Measurements from ENCODE around the gene RIN3. TPM values are rescaled to one million over a fixed set of nuclear protein-coding genes. Genes with fewer than 3 reads are reported as not detected.
A peak's percentile ranks its signal among the peaks of the same experiment; 100 is the strongest.

The RIN3 gene
- total RNA-seq, 3 donors from 2014 or later, result 10.7 to 19.7 (median 12.1) TPM

GRCh38 chr14:92568621-92569479 lies 55.3 kb downstream of the RIN3 start:
- Histone ChIP-seq H3K4me1 (no peaks in the 10 kb centered on the region), H3K27ac (peak overlapping the region in 1 of 2 donors; percentile 32), H3K27me3 (no peaks in the 10 kb centered on the region), H3K4me3 (no peak overlapping the region), H3K36me3 (no peaks in the 10 kb centered on the region), H3K9me3 (peaks cover 8 to 11% of the 10 kb centered on the region in 2 donors)
- TF ChIP-seq POLR2AphosphoS5 (IDR thresholded peaks at IDR 0.05), result no peak
- TF ChIP-seq, protein P1, sequence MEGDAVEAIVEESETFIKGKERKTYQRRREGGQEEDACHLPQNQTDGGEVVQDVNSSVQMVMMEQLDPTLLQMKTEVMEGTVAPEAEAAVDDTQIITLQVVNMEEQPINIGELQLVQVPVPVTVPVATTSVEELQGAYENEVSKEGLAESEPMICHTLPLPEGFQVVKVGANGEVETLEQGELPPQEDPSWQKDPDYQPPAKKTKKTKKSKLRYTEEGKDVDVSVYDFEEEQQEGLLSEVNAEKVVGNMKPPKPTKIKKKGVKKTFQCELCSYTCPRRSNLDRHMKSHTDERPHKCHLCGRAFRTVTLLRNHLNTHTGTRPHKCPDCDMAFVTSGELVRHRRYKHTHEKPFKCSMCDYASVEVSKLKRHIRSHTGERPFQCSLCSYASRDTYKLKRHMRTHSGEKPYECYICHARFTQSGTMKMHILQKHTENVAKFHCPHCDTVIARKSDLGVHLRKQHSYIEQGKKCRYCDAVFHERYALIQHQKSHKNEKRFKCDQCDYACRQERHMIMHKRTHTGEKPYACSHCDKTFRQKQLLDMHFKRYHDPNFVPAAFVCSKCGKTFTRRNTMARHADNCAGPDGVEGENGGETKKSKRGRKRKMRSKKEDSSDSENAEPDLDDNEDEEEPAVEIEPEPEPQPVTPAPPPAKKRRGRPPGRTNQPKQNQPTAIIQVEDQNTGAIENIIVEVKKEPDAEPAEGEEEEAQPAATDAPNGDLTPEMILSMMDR (IDR thresholded peaks at IDR 0.05), result no peak
- TF ChIP-seq POLR2A (IDR thresholded peaks at IDR 0.05), result no peak
- intact Hi-C loops (cut with DNase I; ENCODE audit: low total_unique reads), result no loop called here
- DNase-seq (ENCODE audit: low spot score in 2 of 2), result no peak

DNA sequence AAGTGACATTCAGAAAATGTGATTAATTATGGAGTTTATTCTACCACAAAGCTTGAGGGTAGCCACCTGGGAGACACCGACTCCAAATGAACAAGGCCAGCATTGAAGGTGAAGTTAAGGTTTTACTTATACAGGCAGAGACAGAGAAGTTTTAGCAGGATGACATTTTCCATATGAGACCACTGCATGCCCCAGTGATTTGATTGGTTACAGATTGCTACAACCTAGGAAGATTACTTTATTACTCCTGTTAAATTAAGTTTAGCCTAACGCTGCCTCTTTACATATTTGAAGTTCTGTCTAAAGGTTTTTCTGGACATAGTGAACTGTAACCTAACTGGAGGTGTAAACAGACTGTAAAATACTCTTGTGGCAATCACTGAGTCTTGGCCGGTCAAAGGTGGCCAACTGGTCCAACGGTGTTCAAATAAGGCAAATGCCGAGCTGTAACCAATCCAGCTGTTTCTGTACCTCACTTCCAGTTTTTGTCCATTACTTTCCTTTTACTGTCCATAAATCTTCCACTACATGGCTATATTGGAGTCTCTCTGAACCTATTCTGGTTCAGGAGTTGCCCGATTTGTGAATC lies 57.2 kb downstream of the RIN3 start:
- Histone ChIP-seq H3K27me3 (no peaks in the 10 kb centered on the region), H3K36me3 (no peaks in the 10 kb centered on the region), H3K4me3 (no peak overlapping the region), H3K4me1 (no peaks in the 10 kb centered on the region), H3K9me3 (peaks cover 8 to 11% of the 10 kb centered on the region in 2 donors), H3K27ac (no peak overlapping the region)
- no peak for DNase-seq (ENCODE audit: low spot score in 2 of 2)
- intact Hi-C loops (cut with DNase I; ENCODE audit: low total_unique reads), result no loop called here
- no peak for TF ChIP-seq POLR2A (IDR thresholded peaks at IDR 0.05)
- TF ChIP-seq POLR2AphosphoS5 (IDR thresholded peaks at IDR 0.05), result no peak
- TF ChIP-seq, protein P1 (IDR thresholded peaks at IDR 0.05), result no peak

DNA sequence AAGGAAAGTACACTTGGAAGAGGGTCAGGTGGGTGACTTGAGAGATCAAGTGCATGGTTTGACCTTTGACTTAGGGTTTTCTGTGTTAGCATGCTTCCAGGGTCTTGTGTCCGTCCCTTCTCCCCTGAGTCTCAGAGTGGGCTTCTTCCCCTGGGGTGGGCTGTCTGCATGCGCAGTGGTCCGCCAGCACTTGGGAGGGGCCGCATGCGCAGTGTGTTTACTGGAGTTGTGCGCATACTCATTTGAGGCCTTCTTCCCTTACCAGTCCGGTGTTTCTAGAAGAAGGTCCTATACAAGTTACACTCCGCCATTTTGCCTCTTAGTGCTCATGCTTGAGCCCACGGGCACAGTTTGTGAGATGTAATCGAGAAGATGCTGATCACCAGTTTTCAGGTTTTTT lies 58.5 kb downstream of the RIN3 start:
- no peak overlapping the region for H3K4me3 ChIP-seq
- peaks cover 5 to 6% of the 10 kb centered on the region in 2 donors for H3K9me3 ChIP-seq
- no peak overlapping the region for H3K27ac ChIP-seq
- TF ChIP-seq POLR2A (IDR thresholded peaks at IDR 0.05) (no peak), POLR2AphosphoS5 (IDR thresholded peaks at IDR 0.05) (no peak)
- TF ChIP-seq, protein P1 (IDR thresholded peaks at IDR 0.05), result no peak
- H3K36me3 ChIP-seq, result no peaks in the 10 kb centered on the region
- no peaks in the 10 kb centered on the region for H3K27me3 ChIP-seq
- DNase-seq (ENCODE audit: low spot score in 2 of 2), result no peak
- H3K4me1 ChIP-seq, result no peaks in the 10 kb centered on the region
- intact Hi-C loops (cut with DNase I; ENCODE audit: low total_unique reads), result no loop called here

- H3K27ac ChIP-seq, result no peak overlapping the region
- no peak overlapping the region for H3K4me3 ChIP-seq
- intact Hi-C loops (cut with DNase I; ENCODE audit: low total_unique reads), result no loop called here
- H3K9me3 ChIP-seq, result no peaks in the 10 kb centered on the region
- no peaks in the 10 kb centered on the region for H3K36me3 ChIP-seq
- H3K4me1 ChIP-seq, result no peaks in the 10 kb centered on the region
- no peaks in the 10 kb centered on the region for H3K27me3 ChIP-seq
- no peak for DNase-seq (ENCODE audit: low spot score in 2 of 2)
- TF ChIP-seq POLR2AphosphoS5 (IDR thresholded peaks at IDR 0.05) (no peak), POLR2A (IDR thresholded peaks at IDR 0.05) (no peak)
- TF ChIP-seq, protein P1 (IDR thresholded peaks at IDR 0.05), result no peak
Observed at GRCh38 chr14:92573761-92574498, 60.3 kb downstream of the RIN3 start.
